OCI-LY1 (cell line): Measurements from ENCODE around the gene FOXJ3.

Experiments
- CTCF ChIP-seq: fragments of 200-600 bp; sonication (generic), shearing (Covaris generic); IDR thresholded peaks from 2 replicates; pipeline ENCODE4 v1.5.1; 2017; ENCODE audit warnings: mild to moderate bottlenecking, antibody characterized with exemption, low read length, moderate library complexity, mixed read lengths
- EZH2 ChIP-seq: fragments of 200-600 bp; sonication (generic), shearing (Covaris generic); IDR thresholded peaks from 2 replicates; pipeline ENCODE4 v1.8.0; 2017; ENCODE audit warnings: borderline replicate concordance, mixed run types, mild to moderate bottlenecking, antibody characterized with exemption, low read length, moderate library complexity, mixed read lengths

- TF ChIP-seq CTCF (no peak), EZH2 (no peak)
Measured at GRCh38 chr1:42173961-42174735, 160.9 kb downstream of the FOXJ3 start.
